NOMO-1 treated with dmso at 0.1 percent for 144 hours (cell line): ENCODE measurements around the gene FKBP10.
"Not testable (repeated sequence)": the region's sequence is repeated elsewhere in the genome, so short reads cannot be mapped to it uniquely, and the experiment has no call there.

ENCODE experiments used
- DNase-seq: peaks from one replicate; lab custom pipeline; 2025; ENCODE audit not compliant: unreplicated experiment; lab: John Stamatoyannopoulos, UW

Gene FKBP10

DNA sequence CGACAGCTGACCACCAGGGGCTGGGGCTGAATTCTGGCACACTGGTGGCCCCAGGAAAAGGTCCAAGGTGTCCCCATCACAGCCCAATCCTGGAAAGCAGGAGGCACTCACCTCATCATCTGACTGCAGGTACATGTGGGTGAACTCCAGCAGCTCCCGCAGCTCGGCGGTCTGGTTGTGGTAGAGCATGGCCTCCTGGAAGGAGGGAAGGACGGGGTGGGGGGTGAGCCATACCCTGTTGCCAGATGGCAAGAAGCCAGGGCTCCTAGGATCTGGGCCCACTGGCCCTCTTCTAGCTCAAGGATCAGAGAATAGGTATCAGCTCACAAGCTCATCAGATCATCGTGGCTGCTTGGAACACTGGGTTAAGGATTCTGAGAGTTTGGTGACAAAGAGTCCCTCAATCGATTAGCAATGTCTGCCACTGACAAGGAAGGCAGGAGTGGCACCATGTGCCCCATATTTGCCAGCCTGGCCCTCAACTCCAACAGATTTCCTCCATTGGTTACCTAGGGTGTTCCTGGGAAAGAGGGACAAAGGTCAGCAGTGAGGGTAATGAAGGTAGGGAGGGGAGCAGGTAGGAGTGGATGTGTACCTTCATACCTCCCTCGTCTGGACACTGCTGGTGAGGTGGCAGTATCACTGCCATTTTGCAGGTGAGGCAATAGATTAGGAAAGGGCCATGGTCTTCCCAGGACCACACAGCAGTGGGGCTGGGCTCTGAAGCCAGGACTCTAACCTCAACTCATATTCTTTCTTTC is 5.9 kb upstream of the FKBP10 start:
- DNase-seq, result no peak

DNA sequence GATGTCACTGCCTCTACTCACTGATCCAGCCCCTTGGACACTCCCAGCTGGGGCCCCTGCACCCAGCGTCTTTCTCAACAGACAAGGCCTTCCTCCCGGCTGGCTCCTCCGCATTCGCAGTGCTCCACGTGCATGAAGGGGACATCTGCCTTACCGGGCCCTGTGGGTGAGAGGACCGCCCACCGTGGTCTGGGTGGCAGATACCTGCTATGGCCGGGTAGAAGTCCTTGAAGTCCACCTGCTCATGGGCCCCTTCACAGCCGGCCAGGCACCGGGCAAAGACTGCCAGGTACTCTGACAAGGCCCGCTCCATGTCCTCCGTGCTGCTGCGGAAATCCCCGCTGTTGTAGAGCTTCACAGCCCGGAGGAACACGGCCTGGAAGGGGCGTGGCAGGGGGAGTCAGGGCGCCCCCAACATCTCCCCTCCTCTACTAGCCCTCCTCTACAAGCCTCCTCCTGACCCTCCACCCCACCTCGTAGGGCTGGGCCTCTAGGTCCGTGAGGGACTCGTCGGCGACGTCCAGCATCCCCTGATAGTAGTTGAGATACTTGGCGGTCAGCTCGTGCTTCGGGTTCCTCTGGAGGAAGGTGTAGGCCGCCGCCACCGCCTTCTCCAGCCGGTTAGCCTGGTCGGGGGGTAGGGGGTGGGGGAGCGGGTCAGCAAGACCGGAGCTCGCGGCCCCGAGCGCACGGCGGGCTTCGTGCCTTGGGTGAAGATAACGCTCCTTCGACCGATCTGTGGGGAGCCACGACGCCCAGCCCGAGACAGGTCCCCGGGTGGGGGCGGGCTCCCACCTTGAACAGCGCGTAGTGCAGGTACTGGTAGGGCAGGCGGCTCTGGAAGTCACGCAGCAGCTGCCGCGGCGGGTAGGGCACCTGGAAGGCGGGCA is 1.9 kb upstream of the FKBP10 start:
- no peak for DNase-seq

DNA sequence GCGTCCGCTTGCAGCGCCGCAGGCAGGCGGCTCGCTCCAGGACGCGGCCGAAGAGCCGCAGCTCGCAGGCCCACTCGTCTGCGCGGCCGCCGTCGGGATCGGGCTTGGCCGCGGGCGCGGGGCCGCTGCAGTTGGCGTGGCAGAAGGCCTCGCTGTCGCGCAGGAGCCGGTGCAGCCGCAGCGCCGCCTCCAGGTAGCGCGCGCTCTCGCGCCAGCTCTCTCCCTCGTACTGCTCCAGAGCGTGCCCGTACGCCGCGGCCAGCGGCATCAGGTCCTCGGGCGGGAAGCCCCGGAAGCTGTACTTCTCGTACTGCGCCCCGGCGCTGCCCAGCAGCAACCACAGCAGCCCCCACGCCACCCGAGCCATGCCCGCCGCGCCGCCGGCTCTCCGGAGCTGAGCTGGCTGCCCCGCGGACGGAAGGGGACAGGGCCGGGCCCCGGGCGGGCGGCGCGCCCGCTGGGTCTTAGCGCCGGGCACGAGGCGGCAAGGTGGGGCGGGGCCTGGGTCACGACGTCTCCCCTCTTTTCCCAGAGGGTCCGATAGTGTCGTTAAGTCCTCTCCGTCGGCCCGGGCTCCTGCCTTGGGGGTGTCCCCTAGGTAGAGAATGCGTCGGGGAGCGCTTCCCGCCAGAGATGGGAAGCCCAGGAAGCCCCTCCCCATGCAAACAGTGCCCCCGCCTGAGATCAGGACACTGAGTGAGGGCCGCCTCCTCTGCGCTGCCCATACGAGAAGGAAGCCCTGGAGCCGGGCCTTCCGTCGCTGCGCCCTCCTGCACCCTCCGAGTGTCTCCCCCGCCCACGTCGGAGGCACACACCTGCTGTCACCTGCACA is 1.0 kb upstream of the FKBP10 start, which contains the start of gene P3H4:
P3H4 (minus strand) TSS at position 401 of the 832 bp plus-strand sequence; CDS start at position 367, 34 bp downstream.
- peak; percentile 60 for DNase-seq

DNA sequence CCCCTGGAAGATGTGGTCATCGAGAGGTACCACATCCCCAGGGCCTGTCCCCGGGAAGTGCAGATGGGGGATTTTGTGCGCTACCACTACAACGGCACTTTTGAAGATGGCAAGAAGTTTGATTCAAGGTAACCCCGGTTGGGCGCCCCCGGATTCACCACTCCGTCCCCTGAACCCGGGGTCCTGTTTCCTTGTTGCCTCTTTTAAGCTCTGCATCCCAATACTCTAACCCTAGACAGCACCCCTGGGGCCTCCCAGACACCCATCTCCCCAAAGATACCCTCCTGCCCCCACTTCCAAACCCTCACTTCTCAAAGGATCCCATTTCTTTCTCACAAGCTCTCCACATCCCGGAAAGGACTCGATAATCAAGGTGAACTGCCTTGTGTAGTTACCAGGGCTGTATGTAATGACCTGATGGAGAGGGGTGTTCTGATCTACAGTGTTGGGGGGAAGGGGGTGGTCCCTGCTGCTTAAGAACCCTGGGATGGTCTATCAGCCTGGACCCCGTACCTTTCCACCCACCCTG is 412 bp downstream of the FKBP10 start:
- no peak for DNase-seq

DNA sequence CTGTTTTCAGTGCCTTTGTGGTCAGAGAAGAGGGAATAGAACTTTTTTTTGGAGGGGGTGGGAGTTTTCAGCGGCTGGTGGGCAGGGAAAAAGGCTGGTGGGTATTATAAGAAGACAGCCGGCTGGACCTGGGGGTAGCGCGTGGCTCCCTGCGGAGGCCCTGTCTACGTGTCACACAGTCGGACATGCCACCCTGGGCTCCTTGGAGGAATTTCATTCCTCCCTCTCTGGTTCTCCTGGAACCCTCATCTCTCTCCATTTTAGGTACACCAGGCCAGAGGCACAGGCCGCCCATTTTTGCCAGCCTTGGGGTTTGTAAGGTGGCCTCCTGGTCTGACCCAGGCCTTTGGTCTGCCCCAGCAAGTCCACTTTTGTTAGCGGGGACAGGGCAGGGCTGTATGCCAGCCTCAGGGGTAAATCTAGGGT is 908 bp downstream of the FKBP10 start:
- DNase-seq, result no peak

DNA sequence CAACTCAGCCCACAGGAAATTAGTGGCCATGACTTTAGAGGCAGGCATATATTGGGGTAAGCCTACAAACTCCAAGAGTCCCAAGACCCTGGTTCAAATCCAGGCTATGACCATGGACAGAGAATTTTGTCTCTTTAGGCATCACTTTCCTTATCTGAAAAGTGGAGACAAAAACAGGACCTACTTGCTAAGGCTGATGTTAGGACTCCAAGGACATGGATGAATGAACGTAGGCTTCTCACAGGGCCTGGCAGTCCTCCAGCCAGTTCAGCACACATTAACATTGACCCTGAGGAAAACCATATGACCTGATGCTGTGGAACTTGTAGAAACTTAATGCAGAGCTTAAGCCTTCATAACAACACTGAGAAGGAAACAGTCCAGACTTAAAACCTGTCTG is 1.4 kb downstream of the FKBP10 start:
- DNase-seq, result no peak

DNA sequence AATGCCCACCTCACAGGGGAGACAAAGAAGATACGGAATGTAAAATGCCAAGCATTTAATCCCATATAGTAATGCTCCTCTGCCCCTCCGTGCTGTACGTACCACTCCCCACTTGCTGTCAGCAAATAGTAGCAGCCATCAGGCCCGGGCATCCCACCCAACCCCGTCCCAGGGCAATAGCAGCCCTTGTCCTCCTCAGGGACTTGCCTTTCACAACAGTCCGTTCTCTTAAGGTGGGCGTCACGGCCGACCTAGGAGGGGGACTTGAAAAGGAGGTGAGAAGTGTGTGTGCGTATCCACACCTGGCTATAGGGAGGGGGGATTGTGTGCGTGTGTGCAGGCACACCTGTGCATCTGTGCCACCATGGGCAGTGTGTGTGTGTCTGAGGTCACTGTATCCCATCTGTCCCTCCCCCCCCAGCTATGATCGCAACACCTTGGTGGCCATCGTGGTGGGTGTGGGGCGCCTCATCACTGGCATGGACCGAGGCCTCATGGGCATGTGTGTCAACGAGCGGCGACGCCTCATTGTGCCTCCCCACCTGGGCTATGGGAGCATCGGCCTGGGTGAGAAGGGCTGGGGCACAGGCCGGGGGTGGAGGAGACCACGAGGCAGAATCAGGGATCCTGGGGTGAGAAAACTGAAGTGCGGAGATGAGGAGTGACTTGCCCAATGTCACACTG is 4.0 kb downstream of the FKBP10 start:
- no peak for DNase-seq

DNA sequence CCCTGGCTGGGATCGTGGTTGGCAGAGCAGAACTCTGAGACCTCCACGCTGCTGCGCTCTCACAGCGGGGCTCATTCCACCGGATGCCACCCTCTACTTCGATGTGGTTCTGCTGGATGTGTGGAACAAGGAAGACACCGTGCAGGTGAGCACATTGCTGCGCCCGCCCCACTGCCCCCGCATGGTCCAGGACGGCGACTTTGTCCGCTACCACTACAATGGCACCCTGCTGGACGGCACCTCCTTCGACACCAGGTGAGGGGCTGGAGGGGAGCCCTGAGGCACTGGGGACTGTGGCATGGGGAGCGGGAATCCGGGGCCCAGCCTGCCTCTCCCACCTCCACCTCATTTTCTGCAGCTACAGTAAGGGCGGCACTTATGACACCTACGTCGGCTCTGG is 5.2 kb downstream of the FKBP10 start:
- DNase-seq, result no peak

DNA sequence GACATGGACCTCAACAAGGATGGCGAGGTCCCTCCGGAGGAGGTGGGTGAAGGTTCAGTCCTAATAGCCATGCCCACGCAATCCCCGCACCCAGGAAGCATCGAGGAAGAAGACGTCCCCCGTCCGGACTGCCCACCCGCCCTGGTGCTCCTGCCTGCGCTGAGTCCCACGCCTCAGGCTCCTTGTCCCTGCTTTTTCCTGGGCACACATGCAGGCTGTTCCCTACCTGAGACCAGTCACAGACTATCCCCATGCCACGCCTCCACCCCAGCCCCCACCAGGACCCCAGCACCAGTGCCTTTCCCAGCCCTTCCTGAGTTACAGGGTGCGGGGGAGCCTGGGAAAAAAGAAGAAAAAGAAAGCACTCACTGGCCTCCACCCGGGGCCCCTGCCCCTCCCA is 9.0 kb downstream of the FKBP10 start:
- DNase-seq, result no peak

DNA sequence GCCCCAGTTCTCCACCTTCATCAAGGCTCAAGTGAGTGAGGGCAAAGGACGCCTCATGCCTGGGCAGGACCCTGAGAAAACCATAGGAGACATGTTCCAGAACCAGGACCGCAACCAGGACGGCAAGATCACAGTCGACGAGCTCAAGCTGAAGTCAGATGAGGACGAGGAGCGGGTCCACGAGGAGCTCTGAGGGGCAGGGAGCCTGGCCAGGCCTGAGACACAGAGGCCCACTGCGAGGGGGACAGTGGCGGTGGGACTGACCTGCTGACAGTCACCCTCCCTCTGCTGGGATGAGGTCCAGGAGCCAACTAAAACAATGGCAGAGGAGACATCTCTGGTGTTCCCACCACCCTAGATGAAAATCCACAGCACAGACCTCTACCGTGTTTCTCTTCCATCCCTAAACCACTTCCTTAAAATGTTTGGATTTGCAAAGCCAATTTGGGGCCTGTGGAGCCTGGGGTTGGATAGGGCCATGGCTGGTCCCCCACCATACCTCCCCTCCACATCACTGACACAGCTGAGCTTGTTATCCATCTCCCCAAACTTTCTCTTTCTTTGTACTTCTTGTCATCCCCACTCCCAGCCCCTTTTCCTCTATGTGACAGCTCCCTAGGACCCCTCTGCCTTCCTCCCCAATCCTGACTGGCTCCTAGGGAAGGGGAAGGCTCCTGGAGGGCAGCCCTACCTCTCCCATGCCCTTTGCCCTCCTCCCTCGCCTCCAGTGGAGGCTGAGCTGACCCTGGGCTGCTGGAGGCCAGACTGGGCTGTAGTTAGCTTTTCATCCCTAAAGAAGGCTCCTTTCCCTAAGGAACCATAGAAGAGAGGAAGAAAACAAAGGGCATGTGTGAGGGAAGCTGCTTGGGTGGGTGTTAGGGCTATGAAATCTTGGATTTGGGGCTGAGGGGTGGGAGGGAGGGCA is 9.7 kb downstream of the FKBP10 start:
- no peak for DNase-seq

DNA sequence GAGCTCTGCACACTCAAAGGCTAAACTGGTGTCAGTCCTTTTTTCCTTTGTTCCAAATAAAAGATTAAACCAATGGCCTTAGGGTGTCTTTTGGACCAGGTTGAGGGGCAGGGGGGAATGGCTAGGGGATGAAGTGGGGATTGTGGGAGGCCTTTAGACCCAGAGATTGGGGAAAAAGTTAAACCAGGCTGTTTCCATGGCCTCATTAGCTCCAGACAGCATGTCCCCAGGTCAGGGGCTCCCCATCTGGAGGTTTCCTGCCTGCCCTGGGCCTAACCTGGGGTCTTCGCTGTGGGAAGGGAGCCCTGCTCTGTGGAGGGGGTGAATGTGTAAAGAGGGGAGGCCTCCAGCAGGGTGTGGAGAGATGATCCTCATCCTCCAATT is 10.3 kb downstream of the FKBP10 start:
- DNase-seq, result no peak

DNA sequence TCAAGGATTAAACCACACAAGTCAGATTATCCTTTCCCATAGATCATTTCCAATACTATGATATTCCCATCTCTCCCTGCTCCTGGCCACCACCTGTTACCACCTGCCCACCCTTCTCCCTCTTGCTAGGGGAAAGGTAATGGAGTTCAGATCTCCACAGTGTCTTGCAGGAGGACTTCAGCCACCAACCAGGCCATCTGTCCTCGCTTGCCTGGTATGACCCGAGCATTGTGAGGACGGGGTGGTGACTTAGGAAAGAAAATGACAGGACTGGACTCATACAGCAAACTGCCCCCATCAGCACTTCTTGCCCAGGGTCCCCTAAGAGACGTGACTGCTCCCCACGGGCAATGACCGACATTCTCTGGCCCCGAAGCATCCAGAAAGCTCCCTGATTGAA is 10.8 kb downstream of the FKBP10 start:
- no peak for DNase-seq

DNA sequence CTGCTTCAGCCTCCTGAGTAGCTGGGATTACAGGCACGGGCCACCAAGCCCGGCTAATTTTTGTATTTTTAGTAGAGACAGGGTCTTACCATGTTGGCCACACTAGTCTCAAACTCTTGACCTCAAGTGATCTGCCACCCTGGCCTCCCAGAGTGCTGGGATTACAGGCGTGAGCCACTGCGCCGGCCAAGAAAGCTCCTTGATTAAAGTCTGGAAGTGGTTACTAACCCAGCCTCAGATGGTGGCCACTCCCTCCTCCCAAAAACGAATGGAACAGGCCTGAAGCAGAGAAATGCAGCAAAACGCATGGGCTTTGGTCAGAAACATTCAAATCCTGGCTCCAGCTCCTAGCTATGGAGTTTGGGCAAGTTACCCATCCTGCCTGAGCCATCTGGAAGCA is 11.3 kb downstream of the FKBP10 start:
- DNase-seq, result no peak

DNA sequence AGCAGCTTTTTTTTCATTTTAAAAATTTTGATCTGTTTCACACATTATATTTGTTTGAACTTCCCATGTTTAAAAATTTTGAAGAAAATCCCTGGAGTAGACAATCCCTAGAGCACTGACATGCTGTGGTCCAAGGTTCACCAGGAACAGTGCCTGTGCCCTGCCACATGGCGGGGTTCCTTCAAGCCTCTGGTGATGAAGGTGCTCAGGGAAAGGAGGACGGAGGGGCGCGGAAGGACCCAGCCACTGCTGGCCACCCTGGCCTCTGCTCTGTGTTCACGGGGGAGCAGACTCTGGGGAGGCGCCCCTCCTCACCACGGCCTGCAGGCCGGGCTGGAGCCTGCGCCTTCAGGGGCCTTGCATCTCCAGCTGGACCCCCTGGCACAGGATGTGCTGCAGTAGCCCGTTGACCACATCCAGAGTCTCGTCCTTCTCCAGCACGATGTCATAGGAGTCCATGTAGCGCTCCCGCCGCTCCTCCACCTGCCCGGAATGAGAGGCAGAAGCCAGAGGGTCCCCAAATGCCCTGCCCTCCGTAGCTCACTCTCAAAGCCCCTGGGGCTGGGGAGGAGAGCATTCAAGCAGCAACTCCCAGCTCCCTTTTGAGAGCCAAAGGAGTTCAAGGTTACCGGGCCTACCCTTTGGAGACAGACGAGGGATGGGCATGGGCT is 12.5 kb downstream of the FKBP10 start:
- no peak for DNase-seq

DNA sequence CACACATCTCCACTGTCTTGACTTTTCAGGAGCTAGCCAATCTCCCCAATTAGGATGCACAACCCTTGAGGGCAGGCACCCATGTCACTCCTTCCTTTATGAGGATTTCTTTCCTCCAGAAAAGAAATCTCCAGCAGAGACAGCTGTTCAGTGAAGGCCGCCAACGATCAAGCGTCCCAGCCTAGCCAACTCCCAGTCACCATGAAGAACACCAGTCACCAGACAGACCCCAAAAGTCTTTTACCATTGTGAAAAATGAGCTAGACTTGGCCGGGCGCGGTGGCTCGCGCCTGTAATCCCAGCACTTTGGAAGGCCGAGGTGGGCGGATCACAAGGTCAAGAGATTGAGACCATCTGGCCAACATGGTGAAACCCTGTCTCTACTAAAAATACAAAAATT is 17.2 kb downstream of the FKBP10 start:
- not testable (repeated sequence) for DNase-seq

DNA sequence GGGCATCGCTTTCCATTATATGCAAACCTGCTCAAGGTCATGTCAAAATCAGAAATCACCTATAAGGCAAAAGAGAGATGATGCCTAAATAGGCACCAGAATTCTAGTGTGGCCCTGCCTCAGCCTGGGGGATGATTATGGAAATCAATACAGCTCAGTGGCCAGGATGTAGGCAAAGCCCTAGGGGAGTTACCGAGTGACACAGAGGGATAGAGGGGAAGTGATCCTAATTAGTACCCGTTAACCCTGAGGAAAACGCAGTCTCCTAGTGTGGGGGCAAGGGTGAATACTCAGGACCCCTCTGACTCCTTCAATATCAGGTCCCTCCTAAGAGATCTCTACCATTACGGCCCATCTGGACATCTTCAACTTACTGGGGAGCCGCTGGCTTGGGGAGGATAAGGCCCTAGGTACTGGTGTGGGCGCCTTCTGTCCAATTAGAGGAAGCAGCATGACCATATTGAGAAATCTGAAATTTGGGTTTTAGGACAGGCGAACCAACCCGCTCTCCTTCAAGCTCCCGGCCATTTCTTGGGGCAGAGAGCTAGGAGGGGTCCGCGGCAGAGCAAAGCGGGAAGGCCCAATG is 22.5 kb downstream of the FKBP10 start:
- no peak for DNase-seq

DNA sequence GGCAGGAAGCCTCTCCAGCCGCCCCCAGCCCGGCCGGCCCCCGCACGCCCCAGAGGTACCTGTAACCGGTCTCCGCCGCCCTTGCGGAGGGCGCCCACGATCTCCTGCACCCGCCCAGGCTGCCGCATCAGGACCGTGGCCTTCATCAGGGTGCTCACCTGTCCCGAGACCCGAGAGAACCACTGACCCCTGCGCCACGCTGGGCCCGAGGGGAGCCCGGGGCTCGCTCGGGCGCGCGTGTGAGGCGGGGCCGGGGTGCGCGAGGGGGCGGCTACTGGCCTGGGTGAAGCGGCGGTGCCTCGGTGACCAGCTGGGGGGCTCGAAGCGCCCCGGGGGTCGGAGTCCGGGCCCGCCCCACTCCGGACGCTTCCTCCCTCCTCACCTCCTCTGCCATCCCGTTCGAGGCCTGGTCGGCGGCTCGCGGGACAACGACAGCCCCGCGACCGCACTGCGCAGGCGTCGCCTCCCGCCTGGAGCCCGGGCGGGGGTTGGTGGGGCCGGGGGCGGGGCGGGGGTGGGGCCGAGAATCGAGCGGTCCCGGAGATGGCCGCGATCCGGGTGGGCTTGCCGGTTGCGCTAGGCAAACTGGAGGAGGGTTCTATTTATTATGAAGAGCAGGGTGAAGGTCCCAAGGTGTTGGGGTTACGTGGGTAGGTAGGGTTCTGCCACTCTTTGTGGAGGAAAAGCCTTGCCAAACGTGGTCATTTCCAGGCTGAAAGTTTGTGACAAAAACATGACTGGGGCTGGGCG is 23.2 kb downstream of the FKBP10 start, which contains the start of gene NT5C3B:
NT5C3B (minus strand) TSS at position 433 of the 750 bp plus-strand sequence; CDS start at position 394, 39 bp downstream.
- DNase-seq, result no peak
